A549 treated with AZD2906 at 1 μM for 4 hours (cell line): Measurements from ENCODE around the gene SYPL2. TPM values are rescaled to one million over a fixed set of nuclear protein-coding genes. Genes with fewer than 3 reads are reported as not detected.

Experiments used
- total RNA-seq: library from RNA; stranded (reverse); fragments of 200-300 nt; extraction: Qiagen RNA extraction; gene quantifications from 5 replicates; pipeline ENCODE4 v1.2.3, GENCODE V29; 2022

Gene SYPL2
- total RNA-seq = 0.05 to 0.13 TPM (median 0.08 TPM) in 5 replicates

GRCh38 chr1:109466452-109467300 lies at the start of gene SYPL2:
Gene SYPL2, plus strand, starts transcription at chr1:109466546. Its CDS starts 298 bp downstream, at chr1:109466844.

GRCh38 chr1:109426281-109427170 lies 39.8 kb upstream of the SYPL2 start, which contains the start of gene PSMA5:
Gene PSMA5, minus strand, starts transcription at chr1:109426448. Its CDS starts 118 bp downstream, at chr1:109426330.

GRCh38 chr1:109483672-109484518 lies 17.5 kb downstream of the SYPL2 start, which contains the start of gene ATXN7L2:
Gene ATXN7L2, plus strand, starts transcription at chr1:109483905. Its CDS starts 49 bp downstream, at chr1:109483954.

GRCh38 chr1:109493805-109494539 lies 27.6 kb downstream of the SYPL2 start, which contains the start of gene CYB561D1:
Gene CYB561D1, plus strand, starts transcription at chr1:109494094. Its CDS starts 46 bp downstream, at chr1:109494140.

GRCh38 chr1:109509176-109510134 lies 43.1 kb downstream of the SYPL2 start, which contains the start of gene AMIGO1:
Gene AMIGO1, minus strand, starts transcription at chr1:109509727. Its CDS starts 815 bp downstream, at chr1:109508912.

Other genes with a start within 250 kb of the SYPL2 start
- 3.7 to 5.0 TPM (median 4.7 TPM) in 5 replicates for gene CELSR2, start 217.0 kb upstream of the SYPL2 start, total RNA-seq
- gene PSRC1, start 183.4 kb upstream of the SYPL2 start, total RNA-seq = 16.9 to 22.3 TPM (median 22.2 TPM) in 5 replicates
- not detected in 5 replicates for gene MYBPHL, start 159.5 kb upstream of the SYPL2 start, total RNA-seq
- gene SORT1, start 68.6 kb upstream of the SYPL2 start, total RNA-seq = 3.4 to 5.7 TPM (median 3.9 TPM) in 5 replicates
- 98.1 to 109 TPM (median 102 TPM) in 5 replicates for gene PSMA5, start 40.1 kb upstream of the SYPL2 start, total RNA-seq
- gene ATXN7L2, start 17.4 kb downstream of the SYPL2 start, total RNA-seq = 1.2 to 2.8 TPM (median 2.2 TPM) in 5 replicates
- 4.1 to 4.2 TPM (median 4.2 TPM) in 5 replicates for gene CYB561D1, start 27.5 kb downstream of the SYPL2 start, total RNA-seq
- gene AMIGO1, start 43.2 kb downstream of the SYPL2 start, total RNA-seq = 1.0 to 1.4 TPM (median 1.3 TPM) in 5 replicates
- gene GPR61, start 73.3 kb downstream of the SYPL2 start, total RNA-seq = 0.06 TPM in 1 of 5 replicates, not detected in the others
- gene GNAI3, start 82.1 kb downstream of the SYPL2 start, total RNA-seq = 4.5 to 5.9 TPM (median 5.1 TPM) in 5 replicates
- 0.07 to 0.10 TPM in 2 of 5 replicates, not detected in the others for gene GNAT2, start 153.1 kb downstream of the SYPL2 start, total RNA-seq
- gene AMPD2, start 153.3 kb downstream of the SYPL2 start, total RNA-seq = 19.2 to 23.8 TPM (median 21.5 TPM) in 5 replicates
- gene GSTM4, start 189.6 kb downstream of the SYPL2 start, total RNA-seq = 8.4 to 10.5 TPM (median 9.3 TPM) in 5 replicates
- gene GSTM2, start 201.5 kb downstream of the SYPL2 start, total RNA-seq = 2.7 to 4.1 TPM (median 3.4 TPM) in 5 replicates
- not detected in 5 replicates for gene GSTM1, start 221.3 kb downstream of the SYPL2 start, total RNA-seq
- not detected in 5 replicates for gene GSTM5, start 245.7 kb downstream of the SYPL2 start, total RNA-seq